ENCODE measurements around the gene AADACL2.

AADACL2 gene

GRCh38 chr3:151707216-151707615 is 26.5 kb upstream of the AADACL2 start:
- no peak for TF ChIP-seq CTCF (IDR thresholded peaks at IDR 0.05; ENCODE audit: low read depth, low read length, missing control alignments)
- no peak overlapping the region for H3K4me3 ChIP-seq (replicated peaks; ENCODE audit: low read depth, low read length)
- no peak for DNase-seq (ENCODE audit: extremely low read depth, low read depth)

GRCh38 chr3:151708868-151709267 is 24.9 kb upstream of the AADACL2 start:
- no peak for TF ChIP-seq CTCF (IDR thresholded peaks at IDR 0.05; ENCODE audit: low read depth, low read length, missing control alignments)
- no peak for DNase-seq (ENCODE audit: extremely low read depth, low read depth)
- no peak overlapping the region for H3K4me3 ChIP-seq (replicated peaks; ENCODE audit: low read depth, low read length)

GRCh38 chr3:151709847-151710246 is 23.9 kb upstream of the AADACL2 start:
- no peak for TF ChIP-seq CTCF (IDR thresholded peaks at IDR 0.05; ENCODE audit: low read depth, low read length, missing control alignments)
- no peak for DNase-seq (ENCODE audit: extremely low read depth, low read depth)
- no peak overlapping the region for H3K4me3 ChIP-seq (replicated peaks; ENCODE audit: low read depth, low read length)

- no peak for DNase-seq (ENCODE audit: extremely low read depth, low read depth)
- no peak for TF ChIP-seq CTCF (IDR thresholded peaks at IDR 0.05; ENCODE audit: low read depth, low read length, missing control alignments)
- H3K4me3 ChIP-seq (replicated peaks; ENCODE audit: low read depth, low read length) = no peak overlapping the region
Measured at GRCh38 chr3:151721294-151721693, 12.4 kb upstream of the AADACL2 start.

GRCh38 chr3:151722856-151723255 is 10.9 kb upstream of the AADACL2 start:
- no peak for DNase-seq (ENCODE audit: extremely low read depth, low read depth)
- TF ChIP-seq CTCF (IDR thresholded peaks at IDR 0.05; ENCODE audit: low read depth, low read length, missing control alignments) = no peak

GRCh38 chr3:151724576-151725562 is 8.9 kb upstream of the AADACL2 start:
- TF ChIP-seq CTCF (IDR thresholded peaks at IDR 0.05; ENCODE audit: low read depth, low read length, missing control alignments) = no peak
- no peak overlapping the region for H3K4me3 ChIP-seq (replicated peaks; ENCODE audit: low read depth, low read length)
- peak; percentile 20 for DNase-seq (ENCODE audit: extremely low read depth, low read depth)

More at GRCh38 chr3:151722856-151723255, 10.9 kb upstream of the AADACL2 start:
- no peak overlapping the region for H3K4me3 ChIP-seq (replicated peaks; ENCODE audit: low read depth, low read length)

Data from HFF-Myc (cell line).